ENCODE results near the gene IGFBP7.

Gene IGFBP7

DNA sequence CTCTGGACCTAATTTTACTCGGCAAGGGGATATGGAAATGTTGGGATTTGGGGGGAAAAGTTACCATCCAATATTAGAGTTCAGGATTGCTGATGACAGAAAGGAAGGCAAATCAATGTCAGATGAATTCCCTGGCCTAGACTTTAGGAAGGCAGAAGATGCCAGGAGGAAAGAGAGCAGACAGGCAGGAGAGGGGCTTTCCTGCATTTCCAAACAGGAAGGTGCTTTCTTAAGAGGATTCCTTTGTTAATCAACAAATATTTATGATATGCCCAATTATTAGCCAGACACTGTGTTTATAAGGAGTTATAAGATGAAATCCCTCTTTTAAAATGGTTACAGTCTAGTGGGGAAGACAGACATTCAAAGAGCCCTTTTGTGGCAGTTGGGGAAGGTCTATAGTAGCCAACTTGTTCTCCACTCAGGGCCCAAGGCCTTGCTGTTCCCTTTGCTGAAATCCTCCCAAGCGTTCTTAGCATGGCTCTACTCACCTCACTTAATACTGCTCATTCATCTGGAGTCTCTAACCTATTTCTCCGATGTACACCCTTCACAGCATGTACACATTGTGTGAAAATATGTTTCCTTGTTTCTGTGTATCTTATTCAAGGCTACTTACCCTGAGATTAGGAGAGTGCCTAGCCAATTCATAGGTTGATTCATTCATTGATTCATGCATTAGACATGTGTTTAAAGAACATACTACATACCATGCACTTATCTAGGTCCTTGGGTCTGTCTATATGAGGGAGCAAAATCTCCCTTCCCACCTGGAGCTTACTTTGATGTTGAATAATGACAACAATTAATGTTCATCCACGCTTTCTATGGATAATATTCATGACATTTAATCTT, 5.3 kb downstream of the IGFBP7 start:
- ChIA-PET CTCF (interaction anchor here (1.0 to 2.0 kb wide), 7 partner anchors 14 to 67 kb away, joined by 3 to 8 read pairs (median 4); no protein-coding TSS in a partner anchor), POLR2A (interaction anchor here (0.6 to 1.6 kb wide), 4 partner anchors 24 to 65 kb away, joined by 3 to 5 read pairs (median 4); no protein-coding TSS in a partner anchor)
- TF ChIP-seq, protein P1, sequence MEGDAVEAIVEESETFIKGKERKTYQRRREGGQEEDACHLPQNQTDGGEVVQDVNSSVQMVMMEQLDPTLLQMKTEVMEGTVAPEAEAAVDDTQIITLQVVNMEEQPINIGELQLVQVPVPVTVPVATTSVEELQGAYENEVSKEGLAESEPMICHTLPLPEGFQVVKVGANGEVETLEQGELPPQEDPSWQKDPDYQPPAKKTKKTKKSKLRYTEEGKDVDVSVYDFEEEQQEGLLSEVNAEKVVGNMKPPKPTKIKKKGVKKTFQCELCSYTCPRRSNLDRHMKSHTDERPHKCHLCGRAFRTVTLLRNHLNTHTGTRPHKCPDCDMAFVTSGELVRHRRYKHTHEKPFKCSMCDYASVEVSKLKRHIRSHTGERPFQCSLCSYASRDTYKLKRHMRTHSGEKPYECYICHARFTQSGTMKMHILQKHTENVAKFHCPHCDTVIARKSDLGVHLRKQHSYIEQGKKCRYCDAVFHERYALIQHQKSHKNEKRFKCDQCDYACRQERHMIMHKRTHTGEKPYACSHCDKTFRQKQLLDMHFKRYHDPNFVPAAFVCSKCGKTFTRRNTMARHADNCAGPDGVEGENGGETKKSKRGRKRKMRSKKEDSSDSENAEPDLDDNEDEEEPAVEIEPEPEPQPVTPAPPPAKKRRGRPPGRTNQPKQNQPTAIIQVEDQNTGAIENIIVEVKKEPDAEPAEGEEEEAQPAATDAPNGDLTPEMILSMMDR (IDR thresholded peaks at IDR 0.05; ENCODE audit: insufficient read depth, low read length, missing control alignments): no peak
- no peak overlapping the region for H3K4me3 ChIP-seq (ENCODE audit: low read depth, low read length)
- no peak for DNase-seq (ENCODE audit: low read depth, low spot score)

DNA sequence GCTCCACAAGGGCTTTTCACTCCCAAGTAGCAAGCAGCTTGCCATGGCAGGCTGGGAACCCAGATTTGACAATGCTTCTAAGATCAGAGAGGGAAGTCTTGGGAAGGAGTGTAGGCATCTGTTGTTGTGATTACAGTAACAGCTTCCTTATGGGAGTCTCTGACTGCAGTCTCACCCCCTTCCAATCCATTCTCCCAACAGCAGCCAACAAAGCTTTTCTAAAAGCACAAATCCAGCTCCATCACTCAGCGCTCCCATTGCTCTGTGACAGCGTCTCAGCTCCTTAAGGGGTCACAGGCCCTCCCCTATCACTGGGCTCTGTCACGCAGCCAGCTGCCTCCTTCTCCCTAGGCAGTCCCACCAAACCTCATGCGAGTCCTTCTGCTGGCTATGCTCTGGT, 7.1 kb downstream of the IGFBP7 start:
- ChIA-PET POLR2A (interaction anchor here (1.1 to 1.8 kb wide), 3 partner anchors 9 to 125 kb away, joined by 3 to 7 read pairs (median 4); partner anchors contain the start of gene NOA1), CTCF (interaction anchor here (2.3 to 2.8 kb wide), 2 partner anchors 60 to 65 kb away, joined by 9 to 12 read pairs; no protein-coding TSS in a partner anchor)
- TF ChIP-seq, protein P1 (IDR thresholded peaks at IDR 0.05; ENCODE audit: insufficient read depth, low read length, missing control alignments): no peak
- no peak for DNase-seq (ENCODE audit: low read depth, low spot score)
- H3K4me3 ChIP-seq (ENCODE audit: low read depth, low read length): peak overlapping the region; percentile 9; the same call in 1 of the 2 replicates

DNA sequence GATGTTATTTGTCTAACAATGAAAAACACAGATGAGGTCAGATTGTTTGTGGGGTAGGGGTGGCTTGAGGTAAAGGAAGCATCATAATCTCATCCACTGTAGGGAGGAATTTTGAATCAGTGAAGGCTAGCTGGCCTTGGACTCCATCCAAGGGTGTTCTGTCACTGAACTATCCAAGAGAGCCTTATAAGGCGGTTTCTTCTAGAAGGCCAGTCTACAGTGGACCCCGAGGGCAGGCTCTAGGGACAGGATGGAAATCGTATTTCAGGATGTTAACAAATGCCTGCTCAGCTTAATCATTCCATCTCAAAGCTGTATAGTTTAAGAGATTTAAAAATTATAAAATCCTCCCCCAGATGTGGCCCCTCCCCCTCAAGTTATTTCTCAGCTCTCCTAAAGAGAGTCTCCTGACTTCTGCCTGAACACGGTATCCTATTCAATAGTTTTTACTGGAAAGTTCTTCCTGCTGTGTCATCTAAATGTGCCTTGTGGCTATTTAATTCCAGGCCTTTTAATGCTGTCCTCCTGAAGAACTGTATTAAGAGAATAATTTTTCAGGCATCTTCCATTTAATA, 8.0 kb downstream of the IGFBP7 start:
- ChIA-PET POLR2A (interaction anchor here (0.6 to 1.8 kb wide), 6 partner anchors 9 to 1154 kb away, joined by 3 to 13 read pairs (median 6); partner anchors contain the start of genes IGFBP7 and POLR2B), CTCF (interaction anchor here (0.8 to 2.8 kb wide), 5 partner anchors 9 to 79 kb away, joined by 4 to 12 read pairs (median 5); partner anchors contain the start of gene IGFBP7)
- TF ChIP-seq, protein P1 (IDR thresholded peaks at IDR 0.05; ENCODE audit: insufficient read depth, low read length, missing control alignments): no peak
- peak; percentile 82 for DNase-seq (ENCODE audit: low read depth, low spot score)
- H3K4me3 ChIP-seq (ENCODE audit: low read depth, low read length): no peak overlapping the region

DNA sequence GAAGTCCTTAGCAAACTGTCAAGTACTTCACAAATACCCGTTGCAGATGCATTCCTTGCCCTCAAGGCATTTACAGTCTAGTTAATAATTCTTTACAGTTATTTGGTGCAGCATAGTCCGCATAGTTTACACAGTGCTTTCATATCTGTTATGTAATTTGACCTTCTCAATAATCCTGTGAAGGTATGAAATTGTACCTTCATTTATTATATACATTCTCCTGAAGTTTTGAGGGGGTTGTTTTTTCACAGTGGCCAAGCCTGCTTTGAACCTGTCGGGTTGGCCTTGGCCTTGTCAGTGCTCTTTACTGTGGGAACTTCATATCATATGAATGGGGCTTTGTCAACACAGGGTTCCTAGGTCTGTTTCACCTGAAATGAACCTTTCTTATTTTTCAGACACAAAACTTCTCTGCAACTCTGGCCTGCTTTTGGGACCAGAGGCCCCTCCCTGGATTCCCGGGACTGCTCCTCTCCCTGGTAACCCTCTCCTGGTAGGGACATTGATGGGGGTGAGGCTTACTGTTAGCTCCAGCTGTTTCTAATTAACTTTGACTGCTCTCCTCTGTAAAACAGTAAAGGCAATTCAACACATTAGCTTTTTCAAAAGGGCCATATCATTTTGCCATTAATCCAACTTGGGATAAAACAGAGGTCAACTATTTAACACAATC, 9.1 kb downstream of the IGFBP7 start:
- TF ChIP-seq, protein P1 (IDR thresholded peaks at IDR 0.05; ENCODE audit: insufficient read depth, low read length, missing control alignments): no peak
- ChIA-PET POLR2A (interaction anchor here (0.6 to 1.8 kb wide), 6 partner anchors 10 to 1153 kb away, joined by 3 to 13 read pairs (median 6); partner anchors contain the start of genes IGFBP7 and POLR2B), CTCF (interaction anchor here (1.6 to 2.8 kb wide), 5 partner anchors 8 to 63 kb away, joined by 4 to 12 read pairs (median 5); partner anchors contain the start of gene IGFBP7)
- DNase-seq (ENCODE audit: low read depth, low spot score): no peak
- H3K4me3 ChIP-seq (ENCODE audit: low read depth, low read length): no peak overlapping the region

DNA sequence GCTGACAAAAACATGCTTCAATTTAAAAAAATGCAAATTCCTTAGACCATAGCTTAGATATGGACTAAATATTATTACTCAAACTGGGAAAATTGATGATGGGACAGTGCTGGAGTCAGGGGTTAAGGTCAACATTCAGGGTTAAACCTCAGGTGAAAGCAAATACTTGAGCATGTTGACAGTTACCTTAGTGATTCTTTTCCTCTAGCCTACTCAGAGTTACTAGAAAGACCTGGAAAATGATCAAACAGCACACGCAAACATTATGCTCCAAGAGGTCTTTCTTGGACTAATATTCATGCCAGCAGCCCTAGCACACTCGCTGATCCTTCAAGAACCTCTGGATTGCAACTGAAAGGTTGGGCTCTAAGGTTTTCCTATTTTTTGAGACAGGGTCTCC, 10.8 kb downstream of the IGFBP7 start:
- no peak for DNase-seq (ENCODE audit: low read depth, low spot score)
- ChIA-PET POLR2A (interaction anchor here (0.7 to 1.4 kb wide), 4 partner anchors 9 to 64 kb away, joined by 3 to 14 read pairs (median 6); no protein-coding TSS in a partner anchor), CTCF (interaction anchor here (0.8 to 1.0 kb wide), 2 partner anchors 34 to 64 kb away, joined by 3 to 4 read pairs; no protein-coding TSS in a partner anchor)
- no peak overlapping the region for H3K4me3 ChIP-seq (ENCODE audit: low read depth, low read length)
- TF ChIP-seq, protein P1 (IDR thresholded peaks at IDR 0.05; ENCODE audit: insufficient read depth, low read length, missing control alignments): no peak

All from AG04449 (cell line).